Activated T-helper 2 cell treated with anti-CD3 and anti-CD28 coated beads, Interferon-gamma antibody, Interleukin-2, Interleukin-4, amounts not matched to agents 10 μg/mL and 5 μg/mL and 100 μg/mL, durations not matched to agents 14 hours and 24 hours and 36 hours (primary cell): ENCODE data around the gene STAT4. TPM values are rescaled to one million over a fixed set of nuclear protein-coding genes. Genes with fewer than 3 reads are reported as not detected.
A peak's percentile ranks its signal among the peaks of the same experiment; 100 is the strongest.

Source experiments
- DNase-seq: peaks from one replicate; pipeline ENCODE4 v3.0.0; 2021; ENCODE audit warnings: low spot score
- H3K27ac Mint-ChIP-seq: one replicate; pipeline ENCODE4 v1.8.0; 2021; ENCODE audit warnings: mixed read lengths
- H3K27me3 Mint-ChIP-seq: one replicate; pipeline ENCODE4 v1.8.0; 2021; ENCODE audit warnings: low read depth, mixed read lengths
- H3K36me3 Mint-ChIP-seq: one replicate; pipeline ENCODE4 v1.8.0; 2021; ENCODE audit warnings: low read depth, mixed read lengths
- H3K4me1 Mint-ChIP-seq: one replicate; pipeline ENCODE4 v1.8.0; 2021; ENCODE audit warnings: low read depth, mixed read lengths
- H3K4me3 Mint-ChIP-seq: one replicate; pipeline ENCODE4 v1.8.0; 2021; ENCODE audit warnings: low read depth, mild to moderate bottlenecking, moderate library complexity, mixed read lengths
- H3K9me3 Mint-ChIP-seq: one replicate; pipeline ENCODE4 v1.8.0; 2021; ENCODE audit warnings: mixed read lengths
- intact Hi-C: fragments of 100-400 bp; cut with micrococcal nuclease; formaldehyde crosslinking; loops from one replicate; pipeline ENCODE4 v1.15.1; 2023
- total RNA-seq: library from RNA; stranded (reverse); gene quantifications from 2 replicates; pipeline ENCODE4 v1.2.3, GENCODE V29; 2022

The STAT4 gene
- total RNA-seq, 1 donor from 2014 or later: 96.9 TPM

GRCh38 chr2:191045141-191045540 lies 105.7 kb downstream of the STAT4 start:
- no peak for DNase-seq
- H3K4me1 Mint-ChIP-seq: peaks cover 11% of the 10 kb centered on the region

GRCh38 chr2:191043438-191043837 lies 107.4 kb downstream of the STAT4 start:
- Mint-ChIP-seq H3K4me1 (peaks cover 24% of the 10 kb centered on the region), H3K27me3 (no peaks in the 10 kb centered on the region), H3K27ac (no peak overlapping the region), H3K4me3 (no peak overlapping the region), H3K36me3 (peaks cover 81% of the 10 kb centered on the region), H3K9me3 (peaks cover 9% of the 10 kb centered on the region)
- intact Hi-C loops: no loop called here
- no peak for DNase-seq

More at GRCh38 chr2:191045141-191045540, 105.7 kb downstream of the STAT4 start:
- peaks cover 72% of the 10 kb centered on the region for H3K36me3 Mint-ChIP-seq
- H3K27ac Mint-ChIP-seq: no peak overlapping the region
- intact Hi-C loops: no loop called here
- no peak overlapping the region for H3K4me3 Mint-ChIP-seq
- peaks cover 9% of the 10 kb centered on the region for H3K9me3 Mint-ChIP-seq
- H3K27me3 Mint-ChIP-seq: no peaks in the 10 kb centered on the region

- Mint-ChIP-seq H3K4me3 (no peak overlapping the region), H3K27ac (no peak overlapping the region), H3K36me3 (peaks cover 84% of the 10 kb centered on the region), H3K27me3 (no peaks in the 10 kb centered on the region), H3K9me3 (peaks cover 9% of the 10 kb centered on the region), H3K4me1 (peaks cover 37% of the 10 kb centered on the region)
- DNase-seq: no peak
- intact Hi-C loops: no loop called here
These were observed 109.2 kb downstream of the STAT4 start for GRCh38 chr2:191041418-191042161.

GRCh38 chr2:191039616-191040015 lies 111.2 kb downstream of the STAT4 start:
- no peak for DNase-seq
- Mint-ChIP-seq H3K27me3 (no peaks in the 10 kb centered on the region), H3K36me3 (peaks cover 87% of the 10 kb centered on the region), H3K9me3 (peaks cover 7% of the 10 kb centered on the region), H3K4me3 (no peak overlapping the region), H3K4me1 (peaks cover 38% of the 10 kb centered on the region), H3K27ac (no peak overlapping the region)
- intact Hi-C loops: loop anchor here (2.0 kb wide), 1 partner anchor 17 kb away; no protein-coding TSS in a partner anchor

- peak overlapping the region; percentile 19 for H3K27ac Mint-ChIP-seq
- H3K27me3 Mint-ChIP-seq: no peaks in the 10 kb centered on the region
- intact Hi-C loops: loop anchor here (2.0 kb wide), 1 partner anchor 16 kb away; no protein-coding TSS in a partner anchor
- H3K4me3 Mint-ChIP-seq: peak overlapping the region; percentile 31
- DNase-seq: no peak
- peaks cover 38% of the 10 kb centered on the region for H3K4me1 Mint-ChIP-seq
- peaks cover 83% of the 10 kb centered on the region for H3K36me3 Mint-ChIP-seq
- no peaks in the 10 kb centered on the region for H3K9me3 Mint-ChIP-seq
These were observed 112.1 kb downstream of the STAT4 start for GRCh38 chr2:191038741-191039140.

GRCh38 chr2:191038241-191038725 lies 112.5 kb downstream of the STAT4 start:
- H3K4me3 Mint-ChIP-seq: peak overlapping the region; percentile 31
- peaks cover 83% of the 10 kb centered on the region for H3K36me3 Mint-ChIP-seq
- H3K27me3 Mint-ChIP-seq: no peaks in the 10 kb centered on the region
- peak overlapping the region; percentile 19 for H3K27ac Mint-ChIP-seq
- no peak for DNase-seq
- H3K9me3 Mint-ChIP-seq: no peaks in the 10 kb centered on the region
- intact Hi-C loops: loop anchor here (2.0 kb wide), 1 partner anchor 15 kb away; no protein-coding TSS in a partner anchor
- peaks cover 38% of the 10 kb centered on the region for H3K4me1 Mint-ChIP-seq

GRCh38 chr2:191037351-191037750 lies 113.4 kb downstream of the STAT4 start:
- H3K9me3 Mint-ChIP-seq: no peaks in the 10 kb centered on the region
- peaks cover 38% of the 10 kb centered on the region for H3K4me1 Mint-ChIP-seq
- no peak overlapping the region for H3K4me3 Mint-ChIP-seq
- H3K27ac Mint-ChIP-seq: no peak overlapping the region
- peaks cover 85% of the 10 kb centered on the region for H3K36me3 Mint-ChIP-seq
- DNase-seq: no peak
- intact Hi-C loops: no loop called here
- no peaks in the 10 kb centered on the region for H3K27me3 Mint-ChIP-seq

- intact Hi-C loops: no loop called here
- Mint-ChIP-seq H3K36me3 (peaks cover 86% of the 10 kb centered on the region), H3K27ac (no peak overlapping the region)
These were observed 114.4 kb downstream of the STAT4 start for GRCh38 chr2:191036363-191036762.

GRCh38 chr2:191032588-191033429 lies 118.0 kb downstream of the STAT4 start:
- Mint-ChIP-seq H3K4me1 (peaks cover 36% of the 10 kb centered on the region), H3K36me3 (peaks cover 86% of the 10 kb centered on the region), H3K4me3 (no peak overlapping the region), H3K9me3 (no peaks in the 10 kb centered on the region), H3K27ac (no peak overlapping the region), H3K27me3 (no peaks in the 10 kb centered on the region)
- intact Hi-C loops: no loop called here
- DNase-seq: no peak

More at GRCh38 chr2:191036363-191036762, 114.4 kb downstream of the STAT4 start:
- H3K27me3 Mint-ChIP-seq: no peaks in the 10 kb centered on the region
- no peak overlapping the region for H3K4me3 Mint-ChIP-seq
- DNase-seq: no peak
- no peaks in the 10 kb centered on the region for H3K9me3 Mint-ChIP-seq
- peaks cover 32% of the 10 kb centered on the region for H3K4me1 Mint-ChIP-seq

- intact Hi-C loops: no loop called here
- Mint-ChIP-seq H3K4me3 (no peak overlapping the region), H3K9me3 (no peaks in the 10 kb centered on the region), H3K27ac (no peak overlapping the region), H3K4me1 (peaks cover 35% of the 10 kb centered on the region), H3K36me3 (peaks cover 86% of the 10 kb centered on the region), H3K27me3 (no peaks in the 10 kb centered on the region)
- DNase-seq: no peak
These were observed 119.5 kb downstream of the STAT4 start for GRCh38 chr2:191031256-191031655.

GRCh38 chr2:191030521-191031154 lies 120.2 kb downstream of the STAT4 start:
- intact Hi-C loops: loop anchor here (1.0 kb wide), 2 partner anchors 34 to 249 kb away; no protein-coding TSS in a partner anchor
- H3K4me3 Mint-ChIP-seq: no peak overlapping the region
- H3K36me3 Mint-ChIP-seq: peaks cover 87% of the 10 kb centered on the region
- no peak for DNase-seq
- H3K4me1 Mint-ChIP-seq: peaks cover 41% of the 10 kb centered on the region
- no peaks in the 10 kb centered on the region for H3K27me3 Mint-ChIP-seq
- H3K27ac Mint-ChIP-seq: peak overlapping the region; percentile 36
- H3K9me3 Mint-ChIP-seq: no peaks in the 10 kb centered on the region

- intact Hi-C loops: loop anchor here (2.0 to 10.0 kb wide), 2 partner anchors 15 to 705 kb away; partner anchors contain the start of gene STAT1
- Mint-ChIP-seq H3K36me3 (peaks cover 82% of the 10 kb centered on the region), H3K4me1 (peaks cover 51% of the 10 kb centered on the region), H3K27me3 (no peaks in the 10 kb centered on the region), H3K27ac (peak overlapping the region; percentile 44), H3K9me3 (no peaks in the 10 kb centered on the region), H3K4me3 (peak overlapping the region; percentile 3)
- no peak for DNase-seq
These were observed 121.4 kb downstream of the STAT4 start for GRCh38 chr2:191029280-191029950.
